ENCODE measurements around the gene STX8. TPM values are rescaled to one million over a fixed set of nuclear protein-coding genes. Genes with fewer than 3 reads are reported as not detected.

Gene STX8
- total and polyA plus RNA-seq, 9 of the 15 experiments (the other 6 are each of a cell fraction or from before 2014, with no cell fraction given): 14.6 to 42.5 (median 22.1) TPM

- in situ Hi-C loops (cut with MboI): no loop called here
- ChIA-PET POLR2A (no interaction called here), CTCF (ENCODE audit: low intra/inter-chr PET ratio) (no interaction called here)
- H4K20me1 ChIP-seq (replicated peaks; ENCODE audit: control insufficient read depth, insufficient read depth, low read length): no peaks in the 10 kb centered on the region
- no peaks in the 10 kb centered on the region for H3K79me2 ChIP-seq (ENCODE audit: control insufficient read depth, insufficient read depth, low read length)
- H3K4me1 ChIP-seq (replicated peaks in 1 of 2; ENCODE audit: control insufficient read depth in 2 of 2, insufficient read depth in 2 of 2, low read length in 2 of 2): no peaks in the 10 kb centered on the region
- H3K4me2 ChIP-seq (ENCODE audit: insufficient read depth, low read length): no peak overlapping the region
- H2AFZ ChIP-seq (ENCODE audit: low read depth, low read length): no peak overlapping the region
- no peak for DNase-seq (ENCODE audit: extremely low read depth in 1 of 4, low spot score in 3 of 4)
- no peaks in the 10 kb centered on the region for H3K9me3 ChIP-seq (replicated peaks; ENCODE audit: control insufficient read depth, insufficient read depth, low read depth, low read length)
- no peak for TF ChIP-seq FOXP1 (CRISPR knock-in tag; IDR thresholded peaks at IDR 0.05)
- no peak for TF ChIP-seq RBM22 (IDR thresholded peaks at IDR 0.05; ENCODE audit: low read depth, low read length, poor library complexity, severe bottlenecking)
- no peak for TF ChIP-seq HBP1 (CRISPR knock-in tag; IDR thresholded peaks at IDR 0.05)
- TF ChIP-seq SNRNP70 (optimal IDR thresholded peaks at IDR 0.05; ENCODE audit: low read depth, low read length): no peak
- TF ChIP-seq SRSF7 (optimal IDR thresholded peaks at IDR 0.05; ENCODE audit: low read depth, low read length): no peak
- no peak for TF ChIP-seq CBFB (CRISPR knock-in tag; IDR thresholded peaks at IDR 0.05)
- no peak for TF ChIP-seq NFRKB (IDR thresholded peaks at IDR 0.05; ENCODE audit: low read depth)
- no peak for TF ChIP-seq PYGO2 (tag; IDR thresholded peaks at IDR 0.05)
- no peak for TF ChIP-seq NFE2 (IDR thresholded peaks at IDR 0.05; ENCODE audit: low read depth)
- no peak for TF ChIP-seq PML (IDR thresholded peaks at IDR 0.05; ENCODE audit: low read length)
- no peak for TF ChIP-seq SETDB1 (IDR thresholded peaks at IDR 0.05; ENCODE audit: low read length)
- no peaks in the 10 kb centered on the region for H3K9me1 ChIP-seq (ENCODE audit: control insufficient read depth, insufficient read depth, low read length)
- no peak overlapping the region for H3K4me3 ChIP-seq
- H3K27ac ChIP-seq (ENCODE audit: extremely low read depth, low read depth, low read length): no peak overlapping the region
- peaks cover 0 to 4% of the 10 kb centered on the region in 2 experiments; a peak in 1 of 5 replicates for H3K27me3 ChIP-seq (ENCODE audit: control insufficient read depth in 2 of 2, insufficient read depth in 2 of 2, low read length in 2 of 2)
- intact Hi-C loops (cut with micrococcal nuclease): no loop called here
- no peaks in the 10 kb centered on the region for H3K36me3 ChIP-seq (ENCODE audit: control insufficient read depth, insufficient read depth, low read length)
- no peak for ATAC-seq
- WGBS (ENCODE audit: insufficient coverage, low coverage, missing lambda C conversion rate): 2% methylated on average over 7 of the region's 8 CpGs
- no peak overlapping the region for H3K9ac ChIP-seq (ENCODE audit: insufficient read depth in 1 of 2, low read depth in 2 of 2, low read length in 2 of 2)
- no TSS peak for BruUV-seq (replicated peaks)
- no peak for FAIRE-seq
Measured at GRCh38 chr17:9218064-9218635, 357.5 kb downstream of the STX8 start.
